GM20000 (cell line): Measurements from ENCODE around the gene PRM3.
A peak's percentile ranks its signal among the peaks of the same experiment; 100 is the strongest.

Experiments
- DNase-seq: peaks from one replicate; pipeline ENCODE4 v3.0.0; 2012; ENCODE audit warnings: low spot score
- CTCF ChIP-seq: IDR thresholded peaks from 2 replicates; pipeline ENCODE4 v1.5.1; 2012; ENCODE audit warnings: mild to moderate bottlenecking, control low read depth; ENCODE audit errors: extremely low read depth, missing control alignments

Gene PRM3

GRCh38 chr16:11253995-11254912 is 19.2 kb downstream of the PRM3 start:
- no peak for TF ChIP-seq CTCF
- DNase-seq = peak; percentile 55

- TF ChIP-seq CTCF = no peak
- DNase-seq = no peak
Measured at GRCh38 chr16:11253009-11253994, 20.1 kb downstream of the PRM3 start.

GRCh38 chr16:11252482-11252931 is 20.9 kb downstream of the PRM3 start:
- no peak for DNase-seq
- no peak for TF ChIP-seq CTCF

GRCh38 chr16:11251525-11252481 is 21.6 kb downstream of the PRM3 start:
- peak; percentile 71 for DNase-seq
- TF ChIP-seq CTCF = no peak

- DNase-seq = no peak
Measured at GRCh38 chr16:11250786-11251524, 22.5 kb downstream of the PRM3 start.

More at GRCh38 chr16:11250786-11251524, 22.5 kb downstream of the PRM3 start:
- TF ChIP-seq CTCF = no peak
